Cardiac muscle cell (in vitro differentiated cells and primary cell): ENCODE data around the gene RESP18. TPM values are rescaled to one million over a fixed set of nuclear protein-coding genes. Genes with fewer than 3 reads are reported as not detected.

ENCODE experiments used
- DNase-seq, 2 donors: peaks; one replicate each; pipeline versions ENCODE4 v3.0.0 to v3.0.0-alpha.2; 2010 to 2017; ENCODE audit warnings: low read depth in 1 of 2, low spot score in 1 of 2
- H3K27ac ChIP-seq: fragments of 200-600 bp; sonication (generic); 2 replicates; pipeline ENCODE4 v1.5.1; 2016
- H3K27me3 ChIP-seq: fragments of 200-600 bp; sonication (generic); 2 replicates; pipeline ENCODE4 v1.6.0; 2016; ENCODE audit warnings: control low read depth
- H3K36me3 ChIP-seq: fragments of 200-600 bp; sonication (generic); 2 replicates; pipeline ENCODE4 v1.5.1; 2016; ENCODE audit warnings: control low read depth
- H3K4me1 ChIP-seq: fragments of 200-600 bp; sonication (generic); 2 replicates; pipeline ENCODE4 v1.8.1; 2017; ENCODE audit warnings: low read depth, mild to moderate bottlenecking, mixed run types
- H3K4me3 ChIP-seq: fragments of 200-600 bp; sonication (generic); 2 replicates; pipeline ENCODE4 v1.5.1; 2016; ENCODE audit warnings: mild to moderate bottlenecking
- H3K9me3 ChIP-seq: fragments of 200-600 bp; sonication (generic); 2 replicates; pipeline ENCODE4 v1.5.1; 2017; ENCODE audit warnings: low read depth, mild to moderate bottlenecking, control low read depth
- polyA plus RNA-seq: library from polyadenylated mRNA; unstranded; fragments of >200 nt; fragmentation: Nextera tagmentation; extraction: Ambion mirVana; gene quantifications from 2 replicates; pipeline ENCODE4 v1.2.1, GENCODE V29; 2016
- total RNA-seq: library from RNA; depleted of rRNA; stranded (reverse); fragments of >200 nt; gene quantifications from 2 replicates; pipeline ENCODE4 v1.2.3, GENCODE V29; 2016
- TF ChIP-seq, protein P1 (sequence below): IDR thresholded peaks from 2 replicates; pipeline ENCODE4 v1.5.1; 2012; ENCODE audit warnings: low read depth, mild to moderate bottlenecking, low read length

Gene RESP18
- total and polyA plus RNA-seq, 2 experiments from 2014 or later, result not detected

- no peak overlapping the region for H3K27ac ChIP-seq
- no peak overlapping the region for H3K4me3 ChIP-seq
- H3K4me1 ChIP-seq, result peaks cover 11% of the 10 kb centered on the region
- peaks cover 58% of the 10 kb centered on the region for H3K27me3 ChIP-seq
- DNase-seq, result no peak
- no peaks in the 10 kb centered on the region for H3K9me3 ChIP-seq
- no peaks in the 10 kb centered on the region for H3K36me3 ChIP-seq
- TF ChIP-seq, protein P1, sequence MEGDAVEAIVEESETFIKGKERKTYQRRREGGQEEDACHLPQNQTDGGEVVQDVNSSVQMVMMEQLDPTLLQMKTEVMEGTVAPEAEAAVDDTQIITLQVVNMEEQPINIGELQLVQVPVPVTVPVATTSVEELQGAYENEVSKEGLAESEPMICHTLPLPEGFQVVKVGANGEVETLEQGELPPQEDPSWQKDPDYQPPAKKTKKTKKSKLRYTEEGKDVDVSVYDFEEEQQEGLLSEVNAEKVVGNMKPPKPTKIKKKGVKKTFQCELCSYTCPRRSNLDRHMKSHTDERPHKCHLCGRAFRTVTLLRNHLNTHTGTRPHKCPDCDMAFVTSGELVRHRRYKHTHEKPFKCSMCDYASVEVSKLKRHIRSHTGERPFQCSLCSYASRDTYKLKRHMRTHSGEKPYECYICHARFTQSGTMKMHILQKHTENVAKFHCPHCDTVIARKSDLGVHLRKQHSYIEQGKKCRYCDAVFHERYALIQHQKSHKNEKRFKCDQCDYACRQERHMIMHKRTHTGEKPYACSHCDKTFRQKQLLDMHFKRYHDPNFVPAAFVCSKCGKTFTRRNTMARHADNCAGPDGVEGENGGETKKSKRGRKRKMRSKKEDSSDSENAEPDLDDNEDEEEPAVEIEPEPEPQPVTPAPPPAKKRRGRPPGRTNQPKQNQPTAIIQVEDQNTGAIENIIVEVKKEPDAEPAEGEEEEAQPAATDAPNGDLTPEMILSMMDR, result no peak
Measured at GRCh38 chr2:219354582-219354981, 22.0 kb upstream of the RESP18 start.

GRCh38 chr2:219353129-219353528, 20.6 kb upstream of the RESP18 start:
- H3K4me3 ChIP-seq, result no peak overlapping the region
- peaks cover 50% of the 10 kb centered on the region for H3K27me3 ChIP-seq
- H3K27ac ChIP-seq, result no peak overlapping the region
- TF ChIP-seq, protein P1, result no peak
- no peaks in the 10 kb centered on the region for H3K36me3 ChIP-seq
- H3K4me1 ChIP-seq, result peaks cover 4% of the 10 kb centered on the region
- no peak for DNase-seq
- no peaks in the 10 kb centered on the region for H3K9me3 ChIP-seq

- Histone ChIP-seq H3K27ac (no peak overlapping the region), H3K9me3 (no peaks in the 10 kb centered on the region), H3K27me3 (peaks cover 44% of the 10 kb centered on the region), H3K36me3 (no peaks in the 10 kb centered on the region), H3K4me1 (no peaks in the 10 kb centered on the region), H3K4me3 (no peak overlapping the region)
- TF ChIP-seq, protein P1, result peak; percentile 77
- DNase-seq, result peak; percentile 75 to 78
Measured at GRCh38 chr2:219352448-219353023, 20.0 kb upstream of the RESP18 start.

DNA sequence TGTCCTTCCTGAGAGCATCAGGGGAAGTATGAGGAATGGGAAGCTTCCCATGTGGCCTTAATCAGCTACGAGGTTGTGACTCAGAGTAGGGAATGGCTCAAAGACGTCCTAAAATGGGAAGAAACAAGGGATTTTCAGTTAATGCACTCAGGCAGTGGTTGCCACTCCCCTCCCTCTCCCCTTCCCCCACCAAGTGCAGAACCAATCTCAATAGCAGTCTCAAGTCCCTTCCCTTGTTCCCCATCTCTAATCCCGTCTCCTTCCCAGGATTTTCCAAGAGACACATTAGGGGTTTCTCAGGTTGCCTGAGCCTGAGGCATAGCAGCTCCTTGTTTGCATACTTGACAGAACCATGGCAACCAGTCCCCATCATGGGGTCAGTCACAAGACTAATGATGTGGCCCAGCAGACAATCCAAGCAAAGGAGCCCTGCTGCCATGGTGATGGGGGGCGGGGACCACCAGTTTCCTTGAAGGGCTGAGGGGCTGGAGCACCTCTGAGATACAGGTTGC, 18.2 kb upstream of the RESP18 start:
- TF ChIP-seq, protein P1, result no peak
- no peaks in the 10 kb centered on the region for H3K36me3 ChIP-seq
- no peaks in the 10 kb centered on the region for H3K4me1 ChIP-seq
- H3K27ac ChIP-seq, result no peak overlapping the region
- DNase-seq, result peak in 1 of 2 donors; percentile 30
- peaks cover 26% of the 10 kb centered on the region for H3K27me3 ChIP-seq
- H3K9me3 ChIP-seq, result no peaks in the 10 kb centered on the region
- H3K4me3 ChIP-seq, result no peak overlapping the region

DNA sequence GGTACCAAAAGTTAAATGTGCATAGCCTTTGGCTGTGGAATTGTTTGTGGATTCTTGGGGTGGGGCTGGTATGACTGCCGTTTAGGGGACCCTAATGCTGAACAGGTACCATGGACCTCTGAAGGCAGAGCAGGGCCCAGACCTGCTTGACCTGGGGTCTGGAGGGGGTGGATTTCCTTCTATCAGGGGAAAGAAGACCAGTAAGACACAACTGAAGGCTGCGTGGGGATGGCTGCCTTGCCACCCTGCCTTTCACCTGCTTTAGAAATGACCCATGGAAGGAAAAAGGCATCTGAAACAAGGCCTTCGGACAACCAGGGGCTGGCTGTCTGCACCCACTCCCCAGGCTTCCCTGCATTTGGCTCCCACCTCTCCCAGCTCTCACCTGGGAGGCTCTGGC, 17.7 kb upstream of the RESP18 start:
- Histone ChIP-seq H3K4me1 (no peaks in the 10 kb centered on the region), H3K4me3 (no peak overlapping the region), H3K36me3 (no peaks in the 10 kb centered on the region), H3K9me3 (no peaks in the 10 kb centered on the region), H3K27ac (no peak overlapping the region), H3K27me3 (peaks cover 21% of the 10 kb centered on the region)
- no peak for DNase-seq
- TF ChIP-seq, protein P1, result no peak
